Left cardiac atrium (tissue), 2 donors: ENCODE data around the gene CENPO. TPM values are rescaled to one million over a fixed set of nuclear protein-coding genes. Genes with fewer than 3 reads are reported as not detected.

ENCODE experiments used
- total RNA-seq, 2 donors: library from RNA; stranded (reverse); fragmentation: NEBNext Ultra II Directional; extraction: Animal tissue kit (Norgen Biotek cat#: 25700); gene quantifications; one replicate each; pipeline ENCODE4 v1.2.1, GENCODE V29; 2021
- donor health status: DM: no; HTN: yes; CAD: no; lungs with severe emphysema.
- donor health status: DM: yes; HTN: yes; CAD: no.

The CENPO gene
- total RNA-seq, 2 donors from 2014 or later, result 3.0 to 4.2 TPM

Other genes with a start within 250 kb of the CENPO start
- 10 to 100 TPM; 19.8 to 24.3 TPM for gene PTRHD1, start within 50 bp of the CENPO start, total RNA-seq
- gene ADCY3, start 126.8 kb downstream of the CENPO start, total RNA-seq, result 10 to 100 TPM; 42.7 to 44.0 TPM
- 1 to 10 TPM; 7.0 to 8.3 TPM for gene DNAJC27, start 178.5 kb downstream of the CENPO start, total RNA-seq
- gene EFR3B, start 248.7 kb downstream of the CENPO start, total RNA-seq, result 1 to 10 TPM; 7.5 to 8.7 TPM